Activated naive CD8-positive, alpha-beta T cell treated with anti-CD3 and anti-CD28 coated beads for 36 hours (primary cell): ENCODE results near the gene PRRG4. TPM values are rescaled to one million over a fixed set of nuclear protein-coding genes. Genes with fewer than 3 reads are reported as not detected.
"Not testable (repeated sequence)": the region's sequence is repeated elsewhere in the genome, so short reads cannot be mapped to it uniquely, and the experiment has no call there.

Source experiments
- DNase-seq: peaks from one replicate; pipeline ENCODE4 v3.0.0; 2021
- H3K27ac Mint-ChIP-seq: one replicate; pipeline ENCODE4 v1.8.0; 2022; ENCODE audit warnings: mild to moderate bottlenecking, moderate library complexity, mixed read lengths
- H3K27me3 Mint-ChIP-seq: one replicate; pipeline ENCODE4 v1.8.0; 2022; ENCODE audit warnings: mild to moderate bottlenecking, mixed read lengths
- H3K36me3 Mint-ChIP-seq: one replicate; pipeline ENCODE4 v1.8.0; 2021; ENCODE audit warnings: mild to moderate bottlenecking, mixed read lengths
- H3K4me1 Mint-ChIP-seq: one replicate; pipeline ENCODE4 v1.8.0; 2021; ENCODE audit warnings: mixed read lengths
- H3K4me3 Mint-ChIP-seq: one replicate; pipeline ENCODE4 v1.8.0; 2022; ENCODE audit warnings: mild to moderate bottlenecking, moderate library complexity, mixed read lengths
- H3K9me3 Mint-ChIP-seq: one replicate; pipeline ENCODE4 v1.8.0; 2022; ENCODE audit warnings: mixed read lengths
- total RNA-seq, 2 experiments: library from RNA; stranded (reverse); gene quantifications; one replicate each; pipeline ENCODE4 v1.2.3, GENCODE V29; 2021

PRRG4 gene
- total RNA-seq, 2 experiments from 2014 or later: 0.87 to 0.90 TPM

DNA sequence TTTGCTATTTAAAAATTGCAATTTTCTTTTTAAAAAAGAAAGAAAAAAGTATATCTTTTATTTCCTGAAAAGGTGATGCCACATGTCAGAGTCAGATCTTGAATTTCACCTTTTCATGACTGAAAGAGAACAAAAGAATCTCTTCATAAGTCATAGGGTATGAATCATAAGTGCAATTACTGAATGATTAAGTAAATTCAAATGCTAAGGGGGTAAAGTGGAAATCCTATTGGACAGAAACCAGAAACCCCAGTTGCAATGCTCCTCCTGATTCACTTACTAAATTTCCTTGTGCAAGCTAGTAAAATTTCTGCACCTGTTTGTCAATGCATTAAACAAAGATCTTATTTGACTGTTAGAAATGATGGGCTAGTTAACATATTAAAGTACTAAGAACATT is 8.2 kb upstream of the PRRG4 start:
- H3K27ac Mint-ChIP-seq: no peak overlapping the region
- no peaks in the 10 kb centered on the region for H3K36me3 Mint-ChIP-seq
- peak overlapping the region; percentile 18 for H3K4me3 Mint-ChIP-seq
- no peak for DNase-seq
- peaks cover 4% of the 10 kb centered on the region for H3K27me3 Mint-ChIP-seq
- no peaks in the 10 kb centered on the region for H3K9me3 Mint-ChIP-seq
- peaks cover 19% of the 10 kb centered on the region for H3K4me1 Mint-ChIP-seq

DNA sequence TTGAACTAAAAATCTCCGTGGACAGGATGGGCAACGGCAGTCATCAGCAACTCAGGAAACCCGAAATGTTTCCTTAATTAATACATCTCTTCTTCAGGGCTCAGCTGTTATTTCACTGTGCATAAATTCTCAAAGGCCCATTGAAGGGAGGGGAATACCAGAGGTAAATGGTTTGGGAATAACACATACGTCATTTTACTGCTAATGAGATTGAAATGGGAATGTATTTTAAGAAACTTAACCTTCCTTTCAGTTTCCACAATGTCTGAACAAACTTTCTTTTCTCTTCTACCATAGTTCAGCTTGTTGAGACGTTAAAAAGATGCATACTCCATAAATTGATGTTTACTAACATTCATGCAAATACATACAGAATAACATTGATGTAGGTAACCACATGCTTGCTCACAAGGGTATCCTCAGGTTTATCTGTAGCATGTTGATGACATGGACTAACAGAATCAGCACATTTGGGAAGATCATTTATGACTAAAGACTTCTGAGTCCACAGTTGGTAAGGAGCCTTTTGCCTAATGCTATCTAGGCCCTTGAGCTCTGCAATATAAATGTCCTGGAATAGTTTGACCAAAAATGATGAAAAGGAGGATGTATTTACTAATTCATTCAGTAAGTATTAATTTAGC is 7.7 kb upstream of the PRRG4 start:
- Mint-ChIP-seq H3K4me1 (peaks cover 19% of the 10 kb centered on the region), H3K36me3 (no peaks in the 10 kb centered on the region), H3K4me3 (peak overlapping the region; percentile 29), H3K27me3 (peaks cover 4% of the 10 kb centered on the region), H3K9me3 (no peaks in the 10 kb centered on the region), H3K27ac (no peak overlapping the region)
- DNase-seq: no peak

DNA sequence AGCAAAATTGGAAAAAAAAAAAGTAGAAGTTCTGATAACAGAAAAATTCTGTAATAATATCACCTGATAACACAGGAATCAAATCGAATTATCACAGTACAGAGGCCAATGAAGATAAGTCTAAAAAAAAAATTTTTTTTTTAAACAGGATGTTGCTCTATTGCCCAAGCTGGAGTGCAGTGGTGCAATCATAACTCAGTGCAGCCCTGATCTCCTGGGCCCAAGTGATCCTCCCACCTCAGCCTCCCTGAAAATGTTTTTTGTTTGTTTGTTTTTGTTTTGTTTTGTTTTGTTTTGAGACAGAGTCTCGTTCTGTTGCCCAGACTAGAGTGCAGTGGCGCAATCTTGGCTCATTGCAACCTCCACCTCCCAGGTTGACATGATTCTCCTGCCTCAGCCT is 6.1 kb upstream of the PRRG4 start:
- not testable (repeated sequence) for H3K4me3 Mint-ChIP-seq, DNase-seq, H3K27ac Mint-ChIP-seq, H3K9me3 Mint-ChIP-seq, H3K36me3 Mint-ChIP-seq
- Mint-ChIP-seq H3K4me1 (peaks cover 14% of the 10 kb centered on the region), H3K27me3 (peaks cover 12% of the 10 kb centered on the region)

DNA sequence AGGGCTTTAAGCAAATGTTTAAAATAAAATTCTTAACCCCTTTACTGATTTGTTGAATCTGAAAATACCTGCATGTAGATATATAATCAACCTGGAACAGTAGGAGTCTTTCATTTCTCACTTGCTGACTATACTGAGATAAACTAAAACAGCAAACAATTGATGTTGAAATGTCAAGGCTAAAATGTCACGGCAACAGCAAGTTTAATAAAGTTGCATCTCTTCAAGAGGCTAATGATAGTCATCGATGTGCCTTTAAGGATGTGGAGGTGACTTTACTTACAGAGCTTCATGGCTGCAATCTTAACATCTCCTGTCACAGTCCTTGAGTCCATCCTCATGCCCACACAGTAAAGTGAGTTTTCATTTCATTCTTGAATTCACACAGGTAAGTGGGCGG is 3.6 kb upstream of the PRRG4 start:
- Mint-ChIP-seq H3K27ac (no peak overlapping the region), H3K36me3 (no peaks in the 10 kb centered on the region), H3K4me1 (peaks cover 26% of the 10 kb centered on the region)

GRCh38 chr11:32827276-32827675 is 2.5 kb upstream of the PRRG4 start:
- no peaks in the 10 kb centered on the region for H3K9me3 Mint-ChIP-seq
- peaks cover 34% of the 10 kb centered on the region for H3K27me3 Mint-ChIP-seq
- H3K36me3 Mint-ChIP-seq: no peaks in the 10 kb centered on the region
- no peak overlapping the region for H3K4me3 Mint-ChIP-seq
- DNase-seq: no peak
- H3K4me1 Mint-ChIP-seq: peaks cover 19% of the 10 kb centered on the region
- no peak overlapping the region for H3K27ac Mint-ChIP-seq

More for the DNA sequence above, 3.6 kb upstream of the PRRG4 start:
- no peak for DNase-seq
- Mint-ChIP-seq H3K9me3 (no peaks in the 10 kb centered on the region), H3K4me3 (no peak overlapping the region), H3K27me3 (peaks cover 24% of the 10 kb centered on the region)

DNA sequence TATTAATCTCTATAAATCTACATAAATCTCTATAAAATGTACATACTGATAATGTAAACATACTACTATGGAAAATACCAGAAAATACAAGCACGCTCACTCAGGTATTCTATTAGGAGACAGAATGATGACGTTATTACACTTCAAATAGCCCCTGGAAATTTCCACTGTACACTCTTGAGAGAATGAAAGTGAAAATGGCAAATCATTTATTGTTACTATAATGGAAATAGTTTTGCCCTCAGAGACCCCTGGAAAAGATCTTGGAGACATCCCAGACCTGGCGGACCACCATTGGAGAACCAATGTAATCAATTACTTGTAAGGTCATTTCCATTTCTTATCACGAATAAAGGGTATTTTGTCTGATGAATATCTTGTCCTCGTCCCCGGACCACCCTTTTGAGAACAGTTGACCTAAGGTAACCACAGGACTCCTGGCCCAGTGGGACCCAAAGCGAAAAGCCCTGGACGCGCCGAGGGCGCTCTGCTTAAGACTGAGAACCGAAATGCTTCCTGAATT is 509 bp upstream of the PRRG4 start:
- DNase-seq: no peak
- Mint-ChIP-seq H3K9me3 (no peaks in the 10 kb centered on the region), H3K4me1 (peaks cover 16% of the 10 kb centered on the region), H3K27me3 (peaks cover 44% of the 10 kb centered on the region), H3K36me3 (no peaks in the 10 kb centered on the region), H3K27ac (peak overlapping the region; percentile 89), H3K4me3 (peak overlapping the region; percentile 92)

- no peaks in the 10 kb centered on the region for H3K9me3 Mint-ChIP-seq
- peak overlapping the region; percentile 69 for H3K4me3 Mint-ChIP-seq
- no peak for DNase-seq
- H3K36me3 Mint-ChIP-seq: no peaks in the 10 kb centered on the region
- peaks cover 16% of the 10 kb centered on the region for H3K4me1 Mint-ChIP-seq
- H3K27me3 Mint-ChIP-seq: peaks cover 44% of the 10 kb centered on the region
- H3K27ac Mint-ChIP-seq: peak overlapping the region; percentile 34
Measured at GRCh38 chr11:32830413-32830738, 649 bp downstream of the PRRG4 start.

- Mint-ChIP-seq H3K4me1 (peaks cover 16% of the 10 kb centered on the region), H3K4me3 (peak overlapping the region; percentile 69), H3K27me3 (peaks cover 44% of the 10 kb centered on the region), H3K27ac (no peak overlapping the region), H3K36me3 (no peaks in the 10 kb centered on the region), H3K9me3 (no peaks in the 10 kb centered on the region)
- DNase-seq: no peak
Measured at GRCh38 chr11:32830796-32831195, 1.1 kb downstream of the PRRG4 start.

- no peak overlapping the region for H3K4me3 Mint-ChIP-seq
- peaks cover 44% of the 10 kb centered on the region for H3K27me3 Mint-ChIP-seq
- H3K4me1 Mint-ChIP-seq: peaks cover 16% of the 10 kb centered on the region
- H3K27ac Mint-ChIP-seq: no peak overlapping the region
- DNase-seq: no peak
- H3K36me3 Mint-ChIP-seq: no peaks in the 10 kb centered on the region
- H3K9me3 Mint-ChIP-seq: no peaks in the 10 kb centered on the region
Measured at GRCh38 chr11:32831221-32831620, 1.5 kb downstream of the PRRG4 start.

DNA sequence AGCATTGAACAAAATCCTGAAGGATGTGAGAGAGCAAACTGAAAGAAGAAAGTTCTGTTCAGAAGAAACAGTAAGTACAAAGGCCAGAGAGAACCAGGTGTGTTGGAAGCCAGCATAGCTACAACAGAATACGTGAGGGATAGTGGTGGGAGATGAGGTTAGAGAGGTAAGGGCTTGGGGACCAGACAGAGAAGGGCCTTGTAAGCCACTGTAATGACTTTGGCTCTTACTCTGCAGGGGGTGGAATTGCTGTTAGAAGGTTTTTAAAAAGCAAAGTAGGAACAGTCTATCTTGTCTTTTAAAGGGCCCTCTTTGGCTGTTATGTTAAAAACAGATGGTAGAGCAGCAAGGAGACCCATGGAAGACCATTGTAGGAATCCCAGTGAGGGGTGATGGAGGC is 4.2 kb downstream of the PRRG4 start:
- Mint-ChIP-seq H3K27ac (no peak overlapping the region), H3K27me3 (peaks cover 40% of the 10 kb centered on the region)

DNA sequence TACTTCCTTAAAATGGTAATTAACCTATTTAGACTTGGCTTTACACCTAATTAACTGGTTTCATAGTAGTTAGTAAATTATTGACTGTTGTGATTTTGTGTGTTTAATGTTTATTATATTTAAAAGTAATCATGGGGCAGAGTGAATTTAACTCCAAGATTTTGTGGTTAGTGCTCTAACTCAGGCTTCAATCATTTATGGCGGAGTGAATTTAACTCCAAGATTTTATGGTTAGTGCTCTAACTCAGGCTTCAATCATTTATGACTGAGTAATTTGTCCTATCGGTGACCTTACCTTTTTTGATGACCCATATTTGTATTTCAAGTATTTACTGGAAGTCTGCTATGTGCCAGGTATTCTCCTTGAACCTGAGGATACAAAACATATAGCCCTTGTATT is 7.2 kb downstream of the PRRG4 start:
- peaks cover 20% of the 10 kb centered on the region for H3K27me3 Mint-ChIP-seq
- H3K27ac Mint-ChIP-seq: no peak overlapping the region
- no peaks in the 10 kb centered on the region for H3K4me1 Mint-ChIP-seq
- H3K9me3 Mint-ChIP-seq: no peaks in the 10 kb centered on the region
- H3K4me3 Mint-ChIP-seq: no peak overlapping the region
- DNase-seq: no peak
- H3K36me3 Mint-ChIP-seq: no peaks in the 10 kb centered on the region

More for the DNA sequence above, 4.2 kb downstream of the PRRG4 start:
- Mint-ChIP-seq H3K9me3 (no peaks in the 10 kb centered on the region), H3K4me1 (peaks cover 14% of the 10 kb centered on the region), H3K4me3 (no peak overlapping the region), H3K36me3 (no peaks in the 10 kb centered on the region)
- no peak for DNase-seq

DNA sequence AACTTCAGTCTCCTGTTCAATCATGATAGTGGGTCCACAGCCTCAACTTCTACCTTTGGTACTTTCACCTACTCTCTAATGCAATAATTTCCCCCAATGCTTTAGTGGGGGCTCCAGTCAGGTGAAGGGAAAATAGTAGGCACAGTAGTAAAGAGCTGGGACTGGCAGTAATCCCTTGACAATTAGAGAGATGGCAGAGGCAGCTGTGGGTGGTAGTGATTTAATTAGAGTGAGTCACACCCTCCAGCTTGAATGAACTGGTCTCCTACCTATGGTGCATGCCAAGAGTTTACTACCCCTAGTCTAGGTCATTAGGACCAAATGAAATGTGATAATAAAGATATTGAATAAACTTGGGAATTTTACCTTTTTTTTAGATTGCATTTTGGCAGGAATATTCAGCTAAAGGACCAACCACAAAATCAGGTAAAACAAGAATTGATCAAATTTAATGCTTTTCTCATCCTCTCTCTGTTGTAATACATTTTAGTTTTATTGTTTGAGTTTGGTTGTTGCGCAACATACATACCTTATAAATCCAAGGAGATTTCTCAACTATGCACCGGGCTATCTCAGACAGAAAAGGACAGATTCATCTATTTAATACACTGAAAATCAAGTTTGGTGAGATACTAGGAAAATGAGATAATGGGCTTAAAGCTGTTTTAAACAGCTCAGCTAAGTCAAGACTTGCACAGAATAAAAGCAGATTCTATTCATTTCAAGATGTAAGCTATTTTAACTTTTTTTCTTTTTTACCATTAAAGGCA is 9.0 kb downstream of the PRRG4 start:
- Mint-ChIP-seq H3K27me3 (peaks cover 8% of the 10 kb centered on the region), H3K36me3 (no peaks in the 10 kb centered on the region), H3K27ac (no peak overlapping the region), H3K4me3 (no peak overlapping the region), H3K9me3 (no peaks in the 10 kb centered on the region), H3K4me1 (no peaks in the 10 kb centered on the region)
- DNase-seq: no peak

DNA sequence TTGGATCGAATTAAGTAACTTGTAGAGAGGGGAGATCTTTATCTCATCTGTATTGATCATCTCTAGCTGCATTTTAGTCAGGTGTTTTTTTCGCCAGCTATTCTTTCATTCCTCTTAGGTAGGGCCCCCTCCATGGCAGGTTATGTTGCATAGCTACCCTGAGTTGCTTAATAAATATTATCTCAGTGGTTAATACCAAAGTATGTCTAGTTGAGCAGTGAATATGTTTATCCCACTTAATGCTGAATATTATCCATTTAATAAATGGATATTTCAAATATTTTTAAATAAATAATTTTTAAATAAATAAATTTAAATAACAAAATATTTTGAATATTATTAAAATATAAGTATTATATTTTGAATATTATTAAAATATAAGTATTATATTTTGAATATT is 9.6 kb downstream of the PRRG4 start:
- no peak for DNase-seq
- no peaks in the 10 kb centered on the region for H3K9me3 Mint-ChIP-seq
- H3K27ac Mint-ChIP-seq: no peak overlapping the region
- H3K4me1 Mint-ChIP-seq: no peaks in the 10 kb centered on the region
- H3K36me3 Mint-ChIP-seq: no peaks in the 10 kb centered on the region
- no peak overlapping the region for H3K4me3 Mint-ChIP-seq
- H3K27me3 Mint-ChIP-seq: peaks cover 8% of the 10 kb centered on the region

- H3K4me3 Mint-ChIP-seq: no peak overlapping the region
- H3K27me3 Mint-ChIP-seq: peaks cover 8% of the 10 kb centered on the region
- no peak for DNase-seq
- no peaks in the 10 kb centered on the region for H3K36me3 Mint-ChIP-seq
- H3K27ac Mint-ChIP-seq: no peak overlapping the region
- H3K4me1 Mint-ChIP-seq: no peaks in the 10 kb centered on the region
- no peaks in the 10 kb centered on the region for H3K9me3 Mint-ChIP-seq
Measured at GRCh38 chr11:32840587-32840986, 10.9 kb downstream of the PRRG4 start.

DNA sequence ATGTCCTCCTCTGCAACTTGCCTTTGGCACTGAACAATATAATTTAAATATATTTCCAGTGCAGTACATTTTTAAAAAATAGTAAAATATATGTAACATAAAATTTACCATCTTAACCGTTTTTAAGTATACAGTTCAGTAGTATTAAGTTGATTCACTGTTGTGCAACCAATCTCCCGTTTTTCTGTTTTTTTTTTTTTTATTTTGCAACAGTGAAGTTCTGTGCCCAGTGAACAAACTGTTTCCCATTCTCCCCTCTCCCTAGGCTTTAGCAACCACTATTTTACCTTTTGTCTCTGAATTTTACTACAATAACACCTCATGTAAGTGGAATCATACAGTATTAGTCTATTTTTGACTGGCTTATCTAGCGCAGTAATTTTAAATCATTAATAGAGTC is 13.8 kb downstream of the PRRG4 start:
- no peak for DNase-seq
- H3K27ac Mint-ChIP-seq: no peak overlapping the region
- H3K4me1 Mint-ChIP-seq: no peaks in the 10 kb centered on the region
- peaks cover 4% of the 10 kb centered on the region for H3K27me3 Mint-ChIP-seq
- H3K4me3 Mint-ChIP-seq: no peak overlapping the region
- no peaks in the 10 kb centered on the region for H3K9me3 Mint-ChIP-seq
- H3K36me3 Mint-ChIP-seq: no peaks in the 10 kb centered on the region

DNA sequence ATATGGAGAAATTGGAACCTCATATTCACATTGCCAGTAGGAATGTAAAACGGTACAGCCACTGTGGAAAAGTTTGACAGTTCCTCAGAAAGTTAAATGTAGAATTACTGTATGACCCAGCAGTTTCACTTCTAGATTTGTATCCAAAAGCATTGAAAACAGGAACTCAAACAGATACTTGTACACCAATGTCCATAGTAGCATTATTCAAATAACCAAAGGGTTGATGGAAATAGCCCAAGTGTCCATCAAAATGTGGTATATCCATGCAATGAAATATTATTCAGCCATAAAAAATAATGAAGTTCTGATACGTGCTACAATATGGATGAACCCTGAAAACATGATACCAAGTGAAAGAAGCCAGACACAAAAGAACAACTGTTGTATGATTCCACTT is 17.8 kb downstream of the PRRG4 start:
- no peak for DNase-seq
- Mint-ChIP-seq H3K9me3 (no peaks in the 10 kb centered on the region), H3K4me3 (no peak overlapping the region), H3K4me1 (no peaks in the 10 kb centered on the region), H3K27ac (no peak overlapping the region), H3K27me3 (no peaks in the 10 kb centered on the region), H3K36me3 (no peaks in the 10 kb centered on the region)
